DMS153 (cell line): ENCODE measurements around the gene HSPD1.
"Not testable (repeated sequence)": the region's sequence is repeated elsewhere in the genome, so short reads cannot be mapped to it uniquely, and the experiment has no call there.

Experiments used
- DNase-seq: peaks from one replicate; lab custom pipeline; 2025; lab: John Stamatoyannopoulos, UW

The HSPD1 gene

GRCh38 chr2:197496695-197497094 is 2.9 kb downstream of the HSPD1 start:
- DNase-seq: no peak

DNA sequence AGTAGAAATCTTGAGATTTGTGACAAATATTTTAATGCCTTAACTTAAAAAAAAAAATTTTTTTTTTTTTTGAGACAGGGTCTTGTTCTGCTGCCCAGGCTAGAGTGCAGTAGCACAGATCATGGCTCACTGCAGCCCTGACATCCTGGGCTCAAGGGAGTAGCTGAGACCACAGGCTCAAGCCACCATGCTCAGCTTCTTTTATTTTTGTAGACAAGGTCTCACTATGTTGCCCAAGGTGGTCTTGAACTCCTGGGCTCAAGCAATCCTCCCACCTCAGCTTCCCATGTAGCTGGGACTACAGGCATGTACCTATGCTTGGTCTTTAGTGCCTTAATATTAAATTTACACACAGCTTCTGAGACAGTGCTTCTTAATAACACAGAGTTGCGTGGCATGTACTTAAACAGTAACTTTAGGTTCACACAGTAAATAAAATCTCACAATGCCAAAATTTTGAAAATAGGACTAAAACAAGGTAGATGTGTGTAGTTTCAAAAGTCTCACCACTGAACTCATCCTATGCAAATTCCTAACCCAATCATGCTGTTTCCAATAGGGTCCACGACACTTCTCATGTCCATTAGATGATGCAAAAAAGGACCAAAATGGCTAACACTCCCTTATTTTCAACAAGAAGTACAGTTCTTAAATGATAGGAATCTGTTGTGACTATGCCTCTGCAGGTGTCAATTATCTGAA is 4.1 kb downstream of the HSPD1 start:
- no peak for DNase-seq

GRCh38 chr2:197487385-197487784 is 12.3 kb downstream of the HSPD1 start:
- no peak for DNase-seq

DNA sequence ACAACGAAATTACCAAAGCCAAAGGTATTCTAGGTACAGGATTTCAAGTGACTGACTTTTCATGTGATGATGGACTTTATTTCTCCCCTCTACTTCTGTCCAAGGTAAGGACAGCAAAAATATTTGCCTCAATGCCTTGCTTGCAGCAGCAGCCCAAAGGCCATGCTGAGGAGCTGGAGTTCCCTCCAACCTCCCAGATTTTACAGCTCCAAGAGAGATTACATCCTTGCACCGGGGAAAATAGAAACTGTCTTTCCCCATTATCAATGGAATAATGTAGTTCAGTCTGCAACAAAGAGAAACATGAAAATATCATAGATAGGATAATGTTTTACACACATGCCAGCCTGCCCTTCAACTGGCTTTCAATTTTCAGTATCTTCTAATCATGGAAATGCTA is 13.5 kb downstream of the HSPD1 start:
- no peak for DNase-seq

DNA sequence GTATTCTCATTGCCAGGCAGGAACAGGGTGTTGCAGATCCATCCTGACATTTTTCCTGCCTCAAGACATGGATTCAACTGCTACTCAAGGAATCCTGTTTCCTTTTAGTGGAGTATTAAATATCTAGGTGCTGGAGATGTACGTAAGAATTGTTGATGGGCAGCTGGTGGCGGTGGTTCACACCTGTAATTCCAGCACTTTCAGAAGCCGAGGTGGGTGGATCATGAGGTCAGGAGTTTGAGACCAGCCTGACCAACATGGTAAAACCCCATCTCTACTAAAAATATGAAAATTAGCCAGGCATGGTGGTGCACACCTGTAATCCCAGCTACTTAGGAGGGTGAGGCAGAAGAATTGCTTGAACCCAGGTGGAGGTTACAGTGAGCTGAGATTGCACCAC is 15.4 kb downstream of the HSPD1 start:
- DNase-seq: not testable (repeated sequence)

- DNase-seq: no peak
These were observed 19.2 kb downstream of the HSPD1 start for GRCh38 chr2:197480165-197481036.

- DNase-seq: no peak
These were observed 21.8 kb downstream of the HSPD1 start for GRCh38 chr2:197477797-197478196.

DNA sequence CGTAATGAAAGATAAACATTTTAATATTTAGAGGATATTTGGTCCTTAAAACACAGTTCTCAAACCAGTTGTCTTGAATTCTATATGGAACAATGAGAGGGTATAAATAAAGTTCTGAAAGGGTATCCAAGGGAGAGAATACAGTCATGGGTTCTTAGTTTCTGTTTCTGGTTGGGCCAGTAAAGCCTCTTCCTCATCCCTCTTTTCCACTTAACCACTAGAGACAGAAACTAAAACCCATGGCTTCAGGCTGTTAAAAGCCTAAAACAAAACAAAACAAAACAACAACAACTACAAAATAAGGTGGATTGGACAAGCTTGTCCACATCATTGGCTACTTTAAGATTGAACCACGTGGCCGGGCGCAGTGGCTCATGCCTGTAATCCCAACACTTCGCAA is 27.5 kb downstream of the HSPD1 start:
- no peak for DNase-seq

DNA sequence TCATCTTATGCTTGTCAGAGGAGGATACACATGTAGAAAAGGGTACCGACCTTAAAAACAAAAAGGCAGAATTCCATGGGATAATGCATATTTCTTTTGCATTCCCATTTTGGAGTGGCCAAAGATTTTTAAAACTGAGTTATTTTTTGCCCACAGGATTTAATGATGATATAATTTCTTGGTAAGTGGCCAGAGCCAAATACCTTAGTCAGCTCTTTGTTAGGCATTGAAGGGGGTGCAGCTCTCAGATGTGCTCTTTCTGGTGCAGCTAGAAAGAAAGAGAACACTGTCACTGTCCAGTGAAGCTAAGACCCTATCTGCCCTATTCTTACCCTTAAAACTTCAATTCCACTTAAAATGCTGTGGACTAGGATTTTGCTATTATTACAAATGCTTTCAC is 35.5 kb downstream of the HSPD1 start:
- no peak for DNase-seq

DNA sequence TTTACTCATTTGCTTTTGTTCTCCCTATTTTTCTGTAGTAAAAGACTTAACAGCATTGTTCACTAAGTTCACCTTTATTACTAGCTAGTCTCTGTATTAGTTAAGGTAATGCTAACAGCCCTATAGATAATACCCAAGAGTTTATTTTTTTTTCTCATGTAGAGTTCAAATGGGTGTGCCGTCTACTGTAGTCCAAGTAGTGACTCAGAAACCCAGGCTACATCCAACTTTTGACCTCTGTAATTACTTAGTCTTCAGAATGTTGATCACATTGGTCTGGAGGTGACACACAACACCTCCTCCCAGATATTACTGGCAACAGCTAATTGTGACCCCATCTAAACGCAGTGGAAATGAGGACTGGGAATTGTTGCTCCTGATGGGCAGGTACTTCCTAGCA is 38.6 kb downstream of the HSPD1 start:
- DNase-seq: no peak

GRCh38 chr2:197460649-197461048 is 39.0 kb downstream of the HSPD1 start:
- no peak for DNase-seq

DNA sequence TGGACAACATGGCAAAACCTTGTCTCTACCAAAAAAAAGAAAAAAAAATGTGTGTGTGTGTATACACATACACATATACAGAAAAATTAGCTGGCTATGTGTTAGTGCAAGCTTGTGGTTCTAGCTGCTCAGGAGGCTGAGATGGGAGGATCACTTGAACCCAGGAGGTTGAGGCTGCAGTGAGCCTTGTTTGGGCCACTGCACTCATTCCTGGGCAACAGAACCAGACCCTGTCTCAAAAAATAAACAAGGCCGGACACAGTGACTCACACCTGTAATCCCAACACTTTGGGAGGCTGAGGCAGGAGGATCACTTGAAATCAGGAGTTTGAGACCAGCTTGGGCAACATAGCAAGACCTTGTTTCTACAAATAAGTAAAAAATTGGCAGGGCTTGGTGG is 44.2 kb downstream of the HSPD1 start:
- no peak for DNase-seq

GRCh38 chr2:197454923-197455322 is 44.7 kb downstream of the HSPD1 start:
- no peak for DNase-seq

GRCh38 chr2:197453914-197454398 is 45.7 kb downstream of the HSPD1 start:
- DNase-seq: no peak

DNA sequence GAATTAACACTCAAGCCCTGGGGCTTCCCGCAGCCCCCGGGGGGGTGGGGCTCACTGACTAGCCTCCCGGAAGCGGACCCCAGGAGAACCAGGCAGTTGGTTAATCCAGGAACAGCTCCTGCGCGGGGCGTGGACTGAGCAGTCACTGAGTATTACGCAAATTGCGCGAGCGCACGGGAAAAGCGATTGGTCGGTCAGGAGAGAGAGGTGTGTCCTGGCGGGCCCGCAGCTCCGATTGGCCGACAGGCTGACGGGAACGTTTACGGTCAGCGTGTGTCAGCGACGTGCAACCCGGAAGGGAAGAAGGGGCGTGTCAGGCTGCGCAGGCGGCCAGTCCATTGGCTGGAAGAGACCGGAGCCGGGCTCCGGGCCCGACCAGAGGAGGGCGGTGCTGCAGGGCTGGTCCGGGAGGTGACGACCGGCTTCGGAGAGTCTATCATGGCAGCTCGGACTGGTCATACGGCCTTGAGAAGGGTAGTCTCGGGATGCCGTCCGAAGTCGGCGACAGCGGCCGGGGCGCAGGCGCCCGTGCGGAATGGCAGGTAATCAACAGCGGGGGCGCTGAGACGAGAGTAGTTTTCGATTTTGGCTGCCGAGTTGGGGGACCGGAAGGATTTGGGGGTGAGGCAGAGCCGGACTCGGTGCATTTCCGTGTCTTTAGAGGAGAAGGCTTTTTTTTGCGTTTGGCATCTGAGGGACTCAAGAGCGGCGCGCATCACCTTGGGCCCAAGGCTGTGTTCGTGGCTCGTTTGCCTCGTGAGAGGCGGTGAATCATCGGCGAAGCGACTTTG is 46.3 kb downstream of the HSPD1 start, which contains the start of gene COQ10B:
Gene COQ10B (plus strand): TSS at position 430 of the 791 bp plus-strand sequence. CDS start 9 bp downstream, at position 439.
- DNase-seq: peak; percentile 99

- DNase-seq: no peak
These were observed 46.9 kb downstream of the HSPD1 start for GRCh38 chr2:197452754-197453122.

GRCh38 chr2:197450935-197451358 is 48.7 kb downstream of the HSPD1 start:
- not testable (repeated sequence) for DNase-seq

GRCh38 chr2:197450465-197450864 is 49.2 kb downstream of the HSPD1 start:
- DNase-seq: no peak

- DNase-seq: no peak
These were observed 52.8 kb downstream of the HSPD1 start for GRCh38 chr2:197446844-197447243.

GRCh38 chr2:197445746-197446145 is 53.9 kb downstream of the HSPD1 start:
- no peak for DNase-seq

GRCh38 chr2:197442857-197443256 is 56.8 kb downstream of the HSPD1 start:
- DNase-seq: no peak

GRCh38 chr2:197437380-197437779 is 62.3 kb downstream of the HSPD1 start:
- DNase-seq: no peak
